ENCODE measurements around the gene SH3BGRL2. TPM values are rescaled to one million over a fixed set of nuclear protein-coding genes. Genes with fewer than 3 reads are reported as not detected.

The SH3BGRL2 gene
- total and polyA plus RNA-seq, 2 experiments from 2014 or later = 8.4 to 24.5 TPM

GRCh38 chr6:79634491-79635231, 3.5 kb downstream of the SH3BGRL2 start:
- ATAC-seq (no peak), DNase-seq (ENCODE audit: low spot score) (no peak)
- H3K4me3 Mint-ChIP-seq = no peak overlapping the region
- Histone ChIP-seq H2AFZ (no peak overlapping the region), H3K27ac (ENCODE audit: low read depth) (no peak overlapping the region), H4K20me1 (replicated peaks; ENCODE audit: insufficient read depth) (no peaks in the 10 kb centered on the region; the same call in 1 of the 2 replicates), H3F3A (replicated peaks; ENCODE audit: low read depth) (no peaks in the 10 kb centered on the region), H3K79me2 (replicated peaks; ENCODE audit: insufficient read depth) (peaks cover 8% of the 10 kb centered on the region; the same call in 1 of the 2 replicates), H3K27me3 (ENCODE audit: insufficient read depth) (peaks cover 24% of the 10 kb centered on the region), H3K9me2 (ENCODE audit: insufficient read depth) (no peaks in the 10 kb centered on the region), H3K4me2 (no peak overlapping the region), H3K4me3 (no peak overlapping the region), H3K4me1 (ENCODE audit: insufficient read depth) (peaks cover 22% of the 10 kb centered on the region), H3K36me3 (ENCODE audit: insufficient read depth) (no peaks in the 10 kb centered on the region)
- TF ChIP-seq REST (IDR thresholded peaks at IDR 0.05; ENCODE audit: unreplicated experiment) = no peak
- TF ChIP-seq ZNF331 (CRISPR knock-in tag; IDR thresholded peaks at IDR 0.05; ENCODE audit: low read depth) = no peak
- no peak for TF ChIP-seq NANOG (IDR thresholded peaks at IDR 0.05; ENCODE audit: borderline replicate concordance)
- TF ChIP-seq CTCF (conservative IDR thresholded peaks at IDR 0.05; ENCODE audit: low read depth in 2 of 2) = no peak
- TF ChIP-seq JUNB (IDR thresholded peaks at IDR 0.05; ENCODE audit: unreplicated experiment) = no peak
- no peaks in the 10 kb centered on the region for H3K36me3 Mint-ChIP-seq (ENCODE audit: low read depth)
- H3K9me3 Mint-ChIP-seq = no peaks in the 10 kb centered on the region
- peaks cover 16% of the 10 kb centered on the region for H3K4me1 Mint-ChIP-seq
- H3K27ac Mint-ChIP-seq = no peak overlapping the region
- H3K27me3 Mint-ChIP-seq (ENCODE audit: insufficient read depth, low read depth, poor library complexity) = peaks cover 3% of the 10 kb centered on the region

- Histone ChIP-seq H3K9me2 (ENCODE audit: insufficient read depth) (no peaks in the 10 kb centered on the region), H3K4me3 (no peak overlapping the region), H2AFZ (no peak overlapping the region), H4K20me1 (replicated peaks; ENCODE audit: insufficient read depth) (no peaks in the 10 kb centered on the region; the same call in 1 of the 2 replicates), H3K36me3 (ENCODE audit: insufficient read depth) (no peaks in the 10 kb centered on the region), H3K4me1 (ENCODE audit: insufficient read depth) (peaks cover 21% of the 10 kb centered on the region), H3F3A (replicated peaks; ENCODE audit: low read depth) (no peaks in the 10 kb centered on the region), H3K79me2 (replicated peaks; ENCODE audit: insufficient read depth) (peaks cover 8% of the 10 kb centered on the region; the same call in 1 of the 2 replicates), H3K4me2 (no peak overlapping the region), H3K27ac (ENCODE audit: low read depth) (no peak overlapping the region), H3K27me3 (ENCODE audit: insufficient read depth) (peaks cover 19% of the 10 kb centered on the region)
- H3K4me3 Mint-ChIP-seq = no peak overlapping the region
- no peaks in the 10 kb centered on the region for H3K36me3 Mint-ChIP-seq (ENCODE audit: low read depth)
- no peak for ATAC-seq
- H3K27me3 Mint-ChIP-seq (ENCODE audit: insufficient read depth, low read depth, poor library complexity) = peaks cover 3% of the 10 kb centered on the region
- no peaks in the 10 kb centered on the region for H3K9me3 Mint-ChIP-seq
- H3K27ac Mint-ChIP-seq = no peak overlapping the region
- DNase-seq (ENCODE audit: low spot score) = no peak
- H3K4me1 Mint-ChIP-seq = peaks cover 16% of the 10 kb centered on the region
- no peak for TF ChIP-seq CREB1 (CRISPR knock-in tag; IDR thresholded peaks at IDR 0.05; ENCODE audit: low read depth)
- no peak for TF ChIP-seq STAT1 (IDR thresholded peaks at IDR 0.05; ENCODE audit: unreplicated experiment)
- no peak for TF ChIP-seq CTCF (conservative IDR thresholded peaks at IDR 0.05; ENCODE audit: low read depth in 2 of 2)
- TF ChIP-seq EZH2phosphoT487 (IDR thresholded peaks at IDR 0.05; ENCODE audit: unreplicated experiment) = no peak
- TF ChIP-seq ETS1 (IDR thresholded peaks at IDR 0.05) = no peak
- no peak for TF ChIP-seq ZNF114 (CRISPR knock-in tag; IDR thresholded peaks at IDR 0.05)
Measured at GRCh38 chr6:79635232-79635543, 4.1 kb downstream of the SH3BGRL2 start.
